Inferior parietal cortex (tissue), 1 donor: ENCODE measurements around the gene EXOSC7.
"Not testable (repeated sequence)": the region's sequence is repeated elsewhere in the genome, so short reads cannot be mapped to it uniquely, and the experiment has no call there.

Source experiments
- DNase-seq: peaks from one replicate; pipeline ENCODE4 v3.0.0-alpha.2; 2016; ENCODE audit errors: extremely low spot score

The EXOSC7 gene

GRCh38 chr3:45021524-45022297 is 45.7 kb downstream of the EXOSC7 start:
- DNase-seq: no peak

GRCh38 chr3:45023675-45024074 is 47.6 kb downstream of the EXOSC7 start:
- no peak for DNase-seq

GRCh38 chr3:45024542-45025255 is 48.7 kb downstream of the EXOSC7 start:
- no peak for DNase-seq

- DNase-seq: no peak
Observed at GRCh38 chr3:45026038-45026437, 50.0 kb downstream of the EXOSC7 start, which contains the start of gene CLEC3B. Gene CLEC3B, plus strand, starts transcription at chr3:45026303. Its CDS starts 60 bp downstream, at chr3:45026363.

GRCh38 chr3:45026957-45027356 is 50.9 kb downstream of the EXOSC7 start:
- DNase-seq: no peak

GRCh38 chr3:45027441-45027840 is 51.4 kb downstream of the EXOSC7 start:
- no peak for DNase-seq

- DNase-seq: no peak
Observed at GRCh38 chr3:45029216-45029615, 53.2 kb downstream of the EXOSC7 start.

GRCh38 chr3:45029661-45030060 is 53.6 kb downstream of the EXOSC7 start:
- DNase-seq: no peak

GRCh38 chr3:45031531-45031930 is 55.5 kb downstream of the EXOSC7 start:
- DNase-seq: no peak

GRCh38 chr3:45032113-45032512 is 56.1 kb downstream of the EXOSC7 start:
- no peak for DNase-seq

GRCh38 chr3:45033791-45034190 is 57.7 kb downstream of the EXOSC7 start:
- no peak for DNase-seq

- DNase-seq: no peak
Observed at GRCh38 chr3:45034612-45035252, 58.7 kb downstream of the EXOSC7 start.

GRCh38 chr3:45035441-45036301 is 59.6 kb downstream of the EXOSC7 start:
- no peak for DNase-seq

GRCh38 chr3:45037720-45038455 is 61.8 kb downstream of the EXOSC7 start:
- peak; percentile 96 for DNase-seq

- no peak for DNase-seq
Observed at GRCh38 chr3:45041666-45042065, 65.6 kb downstream of the EXOSC7 start.

GRCh38 chr3:45042162-45042561 is 66.1 kb downstream of the EXOSC7 start:
- DNase-seq: no peak

GRCh38 chr3:45043728-45044299 is 67.8 kb downstream of the EXOSC7 start:
- no peak for DNase-seq

GRCh38 chr3:45048244-45048643 is 72.2 kb downstream of the EXOSC7 start:
- no peak for DNase-seq

- DNase-seq: no peak
Observed at GRCh38 chr3:45049807-45050206, 73.8 kb downstream of the EXOSC7 start.

GRCh38 chr3:45051685-45052084 is 75.6 kb downstream of the EXOSC7 start:
- no peak for DNase-seq

- DNase-seq: not testable (repeated sequence)
Observed at GRCh38 chr3:45053805-45054195, 77.8 kb downstream of the EXOSC7 start.
